GM12864 (cell line): Measurements from ENCODE around the gene ARHGAP19.

Experiments
- DNase-seq: peaks from one replicate; pipeline ENCODE4 v3.0.0-alpha.2; 2011; ENCODE audit warnings: low read depth
- H3K4me3 ChIP-seq: 2 replicates; pipeline ENCODE4 v1.5.1; 2011; ENCODE audit warnings: mild to moderate bottlenecking, low read depth, low read length, control low read depth
- TF ChIP-seq, protein P1 (sequence below): IDR thresholded peaks from 2 replicates; pipeline ENCODE4 v1.5.1; 2011; ENCODE audit warnings: low read depth, mild to moderate bottlenecking, moderate library complexity, low read length, control low read depth, inconsistent platforms; ENCODE audit errors: missing control alignments

Gene ARHGAP19

DNA sequence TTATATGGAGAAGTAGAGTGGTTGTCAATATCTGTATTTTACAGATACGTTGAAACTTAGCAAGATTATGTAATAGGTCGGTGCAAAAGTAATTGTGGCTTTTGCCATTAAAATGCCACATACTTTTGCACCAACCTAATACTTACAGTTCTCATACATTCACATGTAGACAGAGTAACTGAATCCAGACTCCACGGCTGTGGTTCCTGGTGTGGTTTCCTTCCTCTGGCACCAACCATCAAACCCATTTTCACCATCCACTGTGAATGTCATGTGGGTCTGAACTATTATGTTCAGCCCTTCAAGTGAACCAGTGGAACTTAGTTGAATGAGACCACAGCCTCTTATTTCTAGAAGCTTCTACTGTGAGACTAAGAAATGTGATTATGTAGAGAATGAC lies 75.1 kb downstream of the ARHGAP19 start:
- DNase-seq, result no peak
- no peak overlapping the region for H3K4me3 ChIP-seq
- TF ChIP-seq, protein P1, sequence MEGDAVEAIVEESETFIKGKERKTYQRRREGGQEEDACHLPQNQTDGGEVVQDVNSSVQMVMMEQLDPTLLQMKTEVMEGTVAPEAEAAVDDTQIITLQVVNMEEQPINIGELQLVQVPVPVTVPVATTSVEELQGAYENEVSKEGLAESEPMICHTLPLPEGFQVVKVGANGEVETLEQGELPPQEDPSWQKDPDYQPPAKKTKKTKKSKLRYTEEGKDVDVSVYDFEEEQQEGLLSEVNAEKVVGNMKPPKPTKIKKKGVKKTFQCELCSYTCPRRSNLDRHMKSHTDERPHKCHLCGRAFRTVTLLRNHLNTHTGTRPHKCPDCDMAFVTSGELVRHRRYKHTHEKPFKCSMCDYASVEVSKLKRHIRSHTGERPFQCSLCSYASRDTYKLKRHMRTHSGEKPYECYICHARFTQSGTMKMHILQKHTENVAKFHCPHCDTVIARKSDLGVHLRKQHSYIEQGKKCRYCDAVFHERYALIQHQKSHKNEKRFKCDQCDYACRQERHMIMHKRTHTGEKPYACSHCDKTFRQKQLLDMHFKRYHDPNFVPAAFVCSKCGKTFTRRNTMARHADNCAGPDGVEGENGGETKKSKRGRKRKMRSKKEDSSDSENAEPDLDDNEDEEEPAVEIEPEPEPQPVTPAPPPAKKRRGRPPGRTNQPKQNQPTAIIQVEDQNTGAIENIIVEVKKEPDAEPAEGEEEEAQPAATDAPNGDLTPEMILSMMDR, result no peak

DNA sequence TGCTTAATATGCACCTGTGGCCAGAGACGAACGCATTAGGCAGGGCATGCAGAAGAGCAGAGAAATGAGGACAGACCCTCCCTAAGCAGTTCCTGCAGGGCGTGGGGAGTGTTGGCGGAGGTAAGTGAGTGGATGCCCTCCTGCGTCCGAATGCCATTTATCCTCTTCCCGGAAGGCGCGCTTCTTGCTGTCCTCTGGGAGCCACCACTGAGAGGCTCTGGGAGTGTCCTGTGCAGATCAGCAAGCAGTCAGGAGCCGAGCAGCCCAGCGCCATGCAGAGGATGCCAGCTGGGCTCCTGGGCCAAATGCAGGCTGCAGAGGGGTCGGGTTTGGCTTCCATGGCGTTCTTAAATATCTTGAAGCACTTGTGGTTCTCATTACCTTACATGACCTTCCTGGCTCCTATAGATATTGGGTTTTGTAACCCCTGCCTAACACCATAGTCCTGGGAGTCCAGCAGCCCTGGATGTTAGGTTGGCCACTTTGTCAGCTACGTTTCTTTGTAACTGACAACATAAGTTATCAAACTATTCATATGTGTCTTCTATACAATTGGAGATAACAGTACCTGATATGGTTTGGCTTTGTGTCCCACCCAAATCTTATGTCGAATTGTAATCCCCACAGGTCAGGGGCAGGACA lies 76.7 kb downstream of the ARHGAP19 start:
- TF ChIP-seq, protein P1, result no peak

DNA sequence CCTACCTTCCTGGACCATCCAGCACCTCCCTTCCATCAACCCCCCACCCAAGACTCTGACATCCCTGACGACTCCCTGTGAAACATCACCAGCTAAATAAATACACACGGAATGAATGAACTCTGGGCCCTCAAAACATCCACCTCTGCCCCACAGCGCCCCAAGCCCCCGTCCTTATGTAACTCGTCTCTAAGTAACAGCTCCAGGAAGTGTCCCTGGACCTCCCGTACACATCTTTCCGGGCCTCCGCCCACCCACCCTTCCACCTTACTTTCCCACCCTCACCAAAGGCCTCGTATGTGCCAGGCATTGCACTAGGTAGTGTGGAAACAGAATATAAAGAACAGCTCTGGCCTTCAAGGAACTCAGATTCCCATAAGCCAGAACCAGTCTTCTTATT lies 79.0 kb downstream of the ARHGAP19 start:
- DNase-seq, result no peak
- TF ChIP-seq, protein P1, result no peak
- H3K4me3 ChIP-seq, result no peak overlapping the region

More for the DNA sequence above, 76.7 kb downstream of the ARHGAP19 start:
- DNase-seq, result no peak
- H3K4me3 ChIP-seq, result no peak overlapping the region

DNA sequence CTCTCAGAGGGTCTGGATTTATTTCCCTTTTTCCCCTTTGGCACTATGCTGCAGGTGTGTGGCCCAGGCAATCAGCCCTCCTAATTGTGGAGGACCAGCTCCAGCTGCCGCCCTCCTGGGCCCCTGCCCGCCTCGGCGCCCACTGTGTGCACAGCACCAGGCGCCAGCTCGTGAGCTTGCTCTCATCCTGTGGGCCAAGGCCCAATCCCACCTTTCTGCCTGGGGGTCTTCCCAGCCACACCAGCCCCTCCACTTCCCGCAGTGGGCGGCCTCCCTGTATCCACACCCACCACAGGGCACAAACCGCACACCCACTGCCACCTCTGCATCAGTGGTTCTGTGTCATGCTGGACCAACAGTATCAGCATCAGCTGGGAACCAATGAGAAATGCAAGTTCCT lies 81.2 kb downstream of the ARHGAP19 start:
- DNase-seq, result no peak
- TF ChIP-seq, protein P1, result no peak
- no peak overlapping the region for H3K4me3 ChIP-seq

DNA sequence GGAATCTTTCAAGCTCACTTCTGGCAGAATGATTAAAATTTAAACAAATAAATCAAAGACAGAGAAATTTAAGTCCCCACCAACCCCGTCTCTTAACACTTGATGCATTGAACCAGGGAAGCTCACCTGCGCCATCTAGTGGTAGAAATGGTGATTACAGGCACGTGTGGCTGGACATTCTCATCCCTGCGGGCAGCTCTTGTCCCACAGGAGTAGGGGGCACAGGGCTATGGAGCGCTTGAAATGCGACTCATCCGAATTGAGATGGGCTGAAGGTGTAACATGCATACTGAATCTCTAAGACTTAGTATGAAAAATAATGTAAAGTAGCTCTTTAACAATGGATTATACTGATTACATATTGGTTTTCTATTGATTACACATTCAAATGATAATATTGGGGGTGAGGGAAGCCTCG lies 81.9 kb downstream of the ARHGAP19 start:
- no peak overlapping the region for H3K4me3 ChIP-seq
- no peak for DNase-seq
- TF ChIP-seq, protein P1, result peak; percentile 89

DNA sequence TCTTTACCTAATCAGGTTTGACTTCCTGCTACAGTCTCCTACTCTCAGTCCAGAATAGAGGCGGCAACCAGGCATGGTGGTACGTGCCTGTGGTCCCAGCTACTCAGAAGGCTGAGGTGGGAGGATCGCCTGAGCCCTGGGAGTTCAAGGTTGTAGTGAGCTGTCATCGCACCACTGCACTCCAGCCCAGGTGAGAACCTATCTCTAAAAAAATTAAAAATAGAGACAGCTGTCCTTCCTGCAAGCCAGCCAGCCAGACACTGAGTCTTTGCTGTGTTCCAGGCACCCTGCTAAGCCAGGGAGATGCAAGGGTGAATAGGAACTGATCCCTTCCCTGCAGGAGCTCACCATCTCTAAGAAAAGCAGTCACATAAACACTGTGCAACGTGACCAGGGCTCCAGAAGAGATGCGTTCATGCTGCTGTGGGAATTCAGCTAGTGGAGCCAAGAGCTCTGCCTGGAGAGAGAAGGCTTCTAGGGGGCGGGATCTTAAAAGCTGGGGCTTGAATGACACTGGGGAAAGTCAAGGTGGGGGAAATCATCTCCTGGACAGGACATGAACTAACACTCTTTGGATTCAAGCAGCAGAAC lies 84.6 kb downstream of the ARHGAP19 start:
- no peak overlapping the region for H3K4me3 ChIP-seq
- no peak for DNase-seq
- TF ChIP-seq, protein P1, result no peak

DNA sequence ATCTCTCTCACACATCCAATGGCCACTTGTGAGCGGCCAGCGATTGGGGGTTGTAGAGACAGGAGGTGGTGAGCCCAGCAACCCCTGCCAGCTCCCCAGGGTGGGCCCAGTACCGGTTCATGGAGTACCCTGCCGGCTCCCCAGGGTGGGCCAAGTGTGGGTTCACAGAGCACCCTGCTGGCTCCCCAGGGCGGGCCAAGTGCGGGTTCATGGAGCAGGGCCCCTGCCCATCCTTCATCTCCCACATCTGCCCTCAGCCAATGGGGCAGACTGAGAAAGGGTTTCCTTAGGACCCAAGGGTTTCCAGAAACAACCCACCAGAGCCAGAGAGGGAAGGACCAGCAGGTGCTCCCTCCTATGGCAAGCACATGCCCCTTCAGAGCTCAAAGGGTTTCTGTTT lies 85.3 kb downstream of the ARHGAP19 start:
- no peak overlapping the region for H3K4me3 ChIP-seq
- no peak for DNase-seq
- TF ChIP-seq, protein P1, result no peak
